Neural cell (in vitro differentiated cells): ENCODE results near the gene PAX6. TPM values are rescaled to one million over a fixed set of nuclear protein-coding genes. Genes with fewer than 3 reads are reported as not detected.

Source experiments
- H2AFZ ChIP-seq: fragments of 200-600, 300-800 bp; sonication (generic), shearing (Covaris generic); 2 replicates; pipeline ENCODE4 v1.6.0; 2014; ENCODE audit warnings: low read depth, mild to moderate bottlenecking, antibody characterized with exemption, low read length, moderate library complexity
- H3F3A ChIP-seq: fragments of 200-600 bp; shearing (Covaris generic); 2 replicates; pipeline ENCODE4 v1.6.1; 2016; ENCODE audit warnings: mild to moderate bottlenecking, moderate library complexity, mixed read lengths, antibody characterized with exemption, low read length; ENCODE audit not compliant: insufficient read depth, poor library complexity, severe bottlenecking
- H3K27ac ChIP-seq: fragments of 200-600, 300-800 bp; sonication (generic), shearing (Covaris generic); 2 replicates; pipeline ENCODE4 v1.5.1; 2014; ENCODE audit warnings: mild to moderate bottlenecking, low read length, moderate library complexity
- H3K27me3 ChIP-seq: fragments of 300-800, 200-600 bp; sonication (generic), shearing (Covaris generic); 2 replicates; pipeline ENCODE4 v1.6.0; 2014; ENCODE audit warnings: mild to moderate bottlenecking, low read depth, low read length, moderate library complexity; ENCODE audit not compliant: insufficient read depth
- H3K36me3 ChIP-seq: fragments of 300-800, 200-600 bp; sonication (generic), shearing (Covaris generic); 2 replicates; pipeline ENCODE4 v1.5.1; 2014; ENCODE audit warnings: mild to moderate bottlenecking, antibody characterized with exemption, low read length, moderate library complexity; ENCODE audit not compliant: insufficient read depth
- H3K4me2 ChIP-seq: fragments of 300-800, 200-600 bp; sonication (generic), shearing (Covaris generic); 2 replicates; pipeline ENCODE4 v1.6.0; 2014; ENCODE audit warnings: mild to moderate bottlenecking, low read length
- H3K4me3 ChIP-seq: fragments of 300-800, 200-600 bp; sonication (generic), shearing (Covaris generic); 2 replicates; pipeline ENCODE4 v1.5.1; 2014; ENCODE audit warnings: mild to moderate bottlenecking, low read length, moderate library complexity
- H3K79me2 ChIP-seq: fragments of 200-600 bp; shearing (Covaris generic); replicated peaks from 2 replicates; pipeline ENCODE4 v1.6.0; 2014; ENCODE audit warnings: mild to moderate bottlenecking, low read length, moderate library complexity; ENCODE audit not compliant: insufficient read depth
- H3K9ac ChIP-seq: fragments of 300-800, 200-600 bp; sonication (generic), shearing (Covaris generic); 2 replicates; pipeline ENCODE4 v1.6.1; 2016; ENCODE audit warnings: mild to moderate bottlenecking, low read length, mixed read lengths
- H3K9me2 ChIP-seq: fragments of 200-600 bp; shearing (Covaris generic); 2 replicates; pipeline ENCODE4 v1.6.1; 2016; ENCODE audit warnings: mild to moderate bottlenecking, low read length, mixed read lengths; ENCODE audit not compliant: insufficient read depth
- H3K9me3 ChIP-seq: fragments of 200-600, 300-800 bp; sonication (generic), shearing (Covaris generic); 2 replicates; pipeline ENCODE4 v1.6.1; 2016; ENCODE audit warnings: mild to moderate bottlenecking, mixed run types, low read length, moderate library complexity, mixed read lengths
- H4K20me1 ChIP-seq: fragments of 200-600 bp; shearing (Covaris generic); 2 replicates; pipeline ENCODE4 v1.6.1; 2016; ENCODE audit warnings: mild to moderate bottlenecking, mixed run types; ENCODE audit not compliant: insufficient read depth
- EP300 ChIP-seq: fragments of 450-650 bp; conservative IDR thresholded peaks from 2 replicates; pipeline ENCODE4 v1.6.1; 2014; ENCODE audit warnings: antibody characterized with exemption, mild to moderate bottlenecking, moderate library complexity; ENCODE audit not compliant: poor library complexity, severe bottlenecking
- EZH2 ChIP-seq: fragments of 200-600, 300-800 bp; shearing (Covaris generic), sonication (generic); IDR thresholded peaks from 2 replicates; pipeline ENCODE4 v1.6.1; 2014; ENCODE audit warnings: antibody characterized with exemption, low read length, borderline replicate concordance, mild to moderate bottlenecking; ENCODE audit not compliant: insufficient read depth, poor library complexity, severe bottlenecking
- MXI1 ChIP-seq: fragments of 450-650 bp; conservative IDR thresholded peaks from 2 replicates; pipeline ENCODE4 v1.6.1; 2014; ENCODE audit warnings: antibody characterized with exemption, mild to moderate bottlenecking; ENCODE audit not compliant: poor library complexity, severe bottlenecking
- POLR2AphosphoS5 ChIP-seq: IDR thresholded peaks from 2 replicates; pipeline ENCODE4 v1.6.1; 2012
- RAD21 ChIP-seq: fragments of 450-650 bp; conservative IDR thresholded peaks from 2 replicates; pipeline ENCODE4 v1.6.1; 2014; ENCODE audit warnings: antibody characterized with exemption, mild to moderate bottlenecking, moderate library complexity
- SMC3 ChIP-seq: fragments of 450-650 bp; conservative IDR thresholded peaks from 2 replicates; pipeline ENCODE4 v1.6.1; 2014; ENCODE audit warnings: antibody characterized with exemption, mild to moderate bottlenecking, moderate library complexity; ENCODE audit not compliant: poor library complexity
- TAF1 ChIP-seq: IDR thresholded peaks from 2 replicates; pipeline ENCODE4 v1.6.1; 2012; ENCODE audit warnings: low read depth
- polyA plus RNA-seq: library from polyadenylated mRNA; depleted of rRNA; stranded (reverse); fragments of >200 nt; gene quantifications from 2 replicates; pipeline ENCODE4 v1.2.3, GENCODE V29; 2014
- TF ChIP-seq, protein P1 (sequence below): fragments of 450-650 bp; IDR thresholded peaks from 2 replicates; pipeline ENCODE4 v1.5.1; 2014; ENCODE audit warnings: antibody characterized with exemption, mild to moderate bottlenecking, moderate library complexity; ENCODE audit not compliant: poor library complexity, severe bottlenecking
- TF ChIP-seq, protein P2 (sequence below): IDR thresholded peaks from 2 replicates; pipeline ENCODE4 v1.6.1; 2012; ENCODE audit warnings: borderline replicate concordance

The PAX6 gene
- polyA plus RNA-seq, 1 donor from 2014 or later, result 74.7 TPM

DNA sequence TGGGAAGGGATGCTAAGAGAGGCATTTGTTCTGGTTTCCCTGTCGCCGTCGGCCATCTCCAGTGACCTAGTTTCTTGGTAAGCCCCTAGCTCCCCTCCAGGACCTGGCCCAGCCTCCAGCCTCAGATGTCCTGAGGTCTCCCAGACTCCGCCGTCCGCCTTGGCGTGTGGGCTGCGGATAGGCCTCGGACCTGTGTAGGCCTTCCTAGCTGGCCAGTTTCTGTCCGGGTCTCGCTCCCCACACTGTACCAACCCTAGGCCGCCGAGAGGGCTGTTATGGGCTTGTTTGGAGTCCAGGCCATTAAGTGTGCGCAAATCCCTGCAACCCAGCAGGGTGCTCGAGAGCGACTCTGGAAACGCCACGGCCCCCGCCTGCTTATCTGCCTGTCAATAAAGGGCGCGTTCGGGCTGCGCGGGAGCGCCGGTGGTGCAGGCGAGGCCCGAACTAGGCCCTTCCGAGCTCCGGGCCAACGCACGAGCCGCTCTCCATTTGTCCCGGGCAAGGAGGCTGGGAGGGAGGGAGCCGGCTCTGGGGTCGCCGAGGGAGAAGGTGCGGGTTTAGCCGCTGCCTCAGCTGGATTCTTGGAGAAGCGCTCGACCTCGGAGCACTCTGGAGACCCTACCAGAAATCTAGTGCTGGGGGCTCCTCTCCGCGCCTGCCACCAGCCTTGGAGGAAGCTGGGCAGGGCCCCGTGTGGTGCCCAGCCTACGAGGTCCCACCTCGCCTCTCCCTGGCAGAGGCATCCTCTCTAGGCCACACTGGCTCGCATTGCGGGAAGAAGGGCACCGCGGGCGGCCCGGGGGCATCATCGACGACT lies 8.7 kb upstream of the PAX6 start:
- Histone ChIP-seq H3K27ac (no peak overlapping the region), H3K4me2 (no peak overlapping the region), H3F3A (no peaks in the 10 kb centered on the region), H2AFZ (no peak overlapping the region), H3K36me3 (no peaks in the 10 kb centered on the region), H3K9me3 (peaks cover 5% of the 10 kb centered on the region), H3K79me2 (no peaks in the 10 kb centered on the region), H3K27me3 (peaks cover 100% of the 10 kb centered on the region), H3K9me2 (no peaks in the 10 kb centered on the region), H3K4me3 (no peak overlapping the region), H3K9ac (no peak overlapping the region), H4K20me1 (no peaks in the 10 kb centered on the region)
- TF ChIP-seq EZH2, result no peak
- TF ChIP-seq POLR2AphosphoS5, result no peak
- TF ChIP-seq RAD21, result no peak

DNA sequence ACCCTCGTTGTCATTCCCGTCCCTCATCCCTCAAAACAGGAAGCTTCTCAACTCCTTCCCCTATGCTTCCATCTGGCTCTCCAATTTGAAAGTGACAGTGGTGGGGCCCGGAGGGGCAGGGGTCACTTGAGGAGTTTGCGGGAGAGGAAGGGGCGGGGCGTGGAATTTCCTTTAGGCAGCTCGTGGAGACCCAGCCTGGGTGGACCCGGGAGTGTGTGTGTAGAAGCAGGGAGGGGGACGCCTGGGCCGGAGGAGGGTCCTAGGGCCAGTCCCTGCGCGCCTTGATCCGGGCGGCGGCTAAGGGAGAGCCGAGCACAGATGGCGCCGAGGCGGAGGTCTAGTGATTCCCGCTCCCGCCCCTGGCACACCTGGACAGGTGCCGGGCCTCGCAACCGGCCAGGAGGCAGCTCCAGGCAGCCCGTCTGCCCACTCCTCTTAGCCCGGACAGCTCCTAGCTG lies 7.8 kb upstream of the PAX6 start:
- H3K4me2 ChIP-seq, result no peak overlapping the region
- H3K9me2 ChIP-seq, result no peaks in the 10 kb centered on the region
- no peaks in the 10 kb centered on the region for H3F3A ChIP-seq
- no peak overlapping the region for H3K9ac ChIP-seq
- H3K4me3 ChIP-seq, result no peak overlapping the region
- no peaks in the 10 kb centered on the region for H3K36me3 ChIP-seq
- H3K27ac ChIP-seq, result no peak overlapping the region
- peaks cover 100% of the 10 kb centered on the region for H3K27me3 ChIP-seq
- no peaks in the 10 kb centered on the region for H4K20me1 ChIP-seq
- no peaks in the 10 kb centered on the region for H3K79me2 ChIP-seq
- H3K9me3 ChIP-seq, result peaks cover 5% of the 10 kb centered on the region
- no peak overlapping the region for H2AFZ ChIP-seq
- TF ChIP-seq, protein P1, sequence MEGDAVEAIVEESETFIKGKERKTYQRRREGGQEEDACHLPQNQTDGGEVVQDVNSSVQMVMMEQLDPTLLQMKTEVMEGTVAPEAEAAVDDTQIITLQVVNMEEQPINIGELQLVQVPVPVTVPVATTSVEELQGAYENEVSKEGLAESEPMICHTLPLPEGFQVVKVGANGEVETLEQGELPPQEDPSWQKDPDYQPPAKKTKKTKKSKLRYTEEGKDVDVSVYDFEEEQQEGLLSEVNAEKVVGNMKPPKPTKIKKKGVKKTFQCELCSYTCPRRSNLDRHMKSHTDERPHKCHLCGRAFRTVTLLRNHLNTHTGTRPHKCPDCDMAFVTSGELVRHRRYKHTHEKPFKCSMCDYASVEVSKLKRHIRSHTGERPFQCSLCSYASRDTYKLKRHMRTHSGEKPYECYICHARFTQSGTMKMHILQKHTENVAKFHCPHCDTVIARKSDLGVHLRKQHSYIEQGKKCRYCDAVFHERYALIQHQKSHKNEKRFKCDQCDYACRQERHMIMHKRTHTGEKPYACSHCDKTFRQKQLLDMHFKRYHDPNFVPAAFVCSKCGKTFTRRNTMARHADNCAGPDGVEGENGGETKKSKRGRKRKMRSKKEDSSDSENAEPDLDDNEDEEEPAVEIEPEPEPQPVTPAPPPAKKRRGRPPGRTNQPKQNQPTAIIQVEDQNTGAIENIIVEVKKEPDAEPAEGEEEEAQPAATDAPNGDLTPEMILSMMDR, result no peak
- no peak for TF ChIP-seq MXI1
- no peak for TF ChIP-seq RAD21
- TF ChIP-seq POLR2AphosphoS5, result no peak
- no peak for TF ChIP-seq TAF1
- TF ChIP-seq SMC3, result no peak
- TF ChIP-seq EZH2, result no peak
- TF ChIP-seq EP300, result no peak
- TF ChIP-seq, protein P2, sequence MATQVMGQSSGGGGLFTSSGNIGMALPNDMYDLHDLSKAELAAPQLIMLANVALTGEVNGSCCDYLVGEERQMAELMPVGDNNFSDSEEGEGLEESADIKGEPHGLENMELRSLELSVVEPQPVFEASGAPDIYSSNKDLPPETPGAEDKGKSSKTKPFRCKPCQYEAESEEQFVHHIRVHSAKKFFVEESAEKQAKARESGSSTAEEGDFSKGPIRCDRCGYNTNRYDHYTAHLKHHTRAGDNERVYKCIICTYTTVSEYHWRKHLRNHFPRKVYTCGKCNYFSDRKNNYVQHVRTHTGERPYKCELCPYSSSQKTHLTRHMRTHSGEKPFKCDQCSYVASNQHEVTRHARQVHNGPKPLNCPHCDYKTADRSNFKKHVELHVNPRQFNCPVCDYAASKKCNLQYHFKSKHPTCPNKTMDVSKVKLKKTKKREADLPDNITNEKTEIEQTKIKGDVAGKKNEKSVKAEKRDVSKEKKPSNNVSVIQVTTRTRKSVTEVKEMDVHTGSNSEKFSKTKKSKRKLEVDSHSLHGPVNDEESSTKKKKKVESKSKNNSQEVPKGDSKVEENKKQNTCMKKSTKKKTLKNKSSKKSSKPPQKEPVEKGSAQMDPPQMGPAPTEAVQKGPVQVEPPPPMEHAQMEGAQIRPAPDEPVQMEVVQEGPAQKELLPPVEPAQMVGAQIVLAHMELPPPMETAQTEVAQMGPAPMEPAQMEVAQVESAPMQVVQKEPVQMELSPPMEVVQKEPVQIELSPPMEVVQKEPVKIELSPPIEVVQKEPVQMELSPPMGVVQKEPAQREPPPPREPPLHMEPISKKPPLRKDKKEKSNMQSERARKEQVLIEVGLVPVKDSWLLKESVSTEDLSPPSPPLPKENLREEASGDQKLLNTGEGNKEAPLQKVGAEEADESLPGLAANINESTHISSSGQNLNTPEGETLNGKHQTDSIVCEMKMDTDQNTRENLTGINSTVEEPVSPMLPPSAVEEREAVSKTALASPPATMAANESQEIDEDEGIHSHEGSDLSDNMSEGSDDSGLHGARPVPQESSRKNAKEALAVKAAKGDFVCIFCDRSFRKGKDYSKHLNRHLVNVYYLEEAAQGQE, result no peak
